ENCODE results near the gene GNPTAB. TPM values are rescaled to one million over a fixed set of nuclear protein-coding genes. Genes with fewer than 3 reads are reported as not detected.
A peak's percentile ranks its signal among the peaks of the same experiment; 100 is the strongest.

GNPTAB gene
- total RNA-seq, 3 donors from 2014 or later (not counting 1 experiment from before 2014, with no cell fraction given) = 260 to 285 (median 262) TPM

- TF ChIP-seq CTCF (IDR thresholded peaks at IDR 0.05) = no peak
- Histone ChIP-seq H3K4me3 (ENCODE audit: low read length) (no peak overlapping the region), H3K27ac (ENCODE audit: low read length) (no peak overlapping the region), H3K36me3 (ENCODE audit: control insufficient read depth, insufficient read depth, low read length) (peaks cover 67% of the 10 kb centered on the region), H3K27me3 (ENCODE audit: control insufficient read depth, insufficient read depth, low read length) (no peaks in the 10 kb centered on the region), H3K9me3 (ENCODE audit: control insufficient read depth, insufficient read depth, low read length) (no peaks in the 10 kb centered on the region), H3K4me1 (ENCODE audit: control insufficient read depth, insufficient read depth, low read length) (peaks cover 11% of the 10 kb centered on the region)
- intact Hi-C loops (cut with micrococcal nuclease) = no loop called here
- Mint-ChIP-seq H3K9me3 (no peaks in the 10 kb centered on the region), H3K4me3 (no peak overlapping the region), H3K36me3 (no peaks in the 10 kb centered on the region), H3K4me1 (peaks cover 28 to 42% of the 10 kb centered on the region in 2 donors), H3K27me3 (ENCODE audit: low read depth in 2 of 2) (no peaks in the 10 kb centered on the region), H3K27ac (peak overlapping the region; percentile 80 to 82)
- no peak for DNase-seq
- no peak for ATAC-seq
- WGBS (ENCODE audit: insufficient coverage) = 33% methylated on average over 2 of the region's 2 CpGs
Observed at GRCh38 chr12:101783150-101783549, 47.6 kb downstream of the GNPTAB start.

- Histone ChIP-seq H3K4me3 (ENCODE audit: low read length) (no peak overlapping the region), H3K27me3 (ENCODE audit: control insufficient read depth, insufficient read depth, low read length) (no peaks in the 10 kb centered on the region), H3K9me3 (ENCODE audit: control insufficient read depth, insufficient read depth, low read length) (no peaks in the 10 kb centered on the region), H3K4me1 (ENCODE audit: control insufficient read depth, insufficient read depth, low read length) (peaks cover 11% of the 10 kb centered on the region), H3K36me3 (ENCODE audit: control insufficient read depth, insufficient read depth, low read length) (peaks cover 68% of the 10 kb centered on the region), H3K27ac (ENCODE audit: low read length) (peak overlapping the region; percentile 28)
- Mint-ChIP-seq H3K27ac (peak overlapping the region; percentile 80 to 82), H3K27me3 (ENCODE audit: low read depth in 2 of 2) (no peaks in the 10 kb centered on the region), H3K36me3 (no peaks in the 10 kb centered on the region), H3K4me3 (no peak overlapping the region), H3K4me1 (peaks cover 28 to 47% of the 10 kb centered on the region in 2 donors), H3K9me3 (no peaks in the 10 kb centered on the region)
- no peak for DNase-seq
- ATAC-seq = peak in 1 of 3 donors; percentile 57
- WGBS (ENCODE audit: insufficient coverage) = 48% methylated on average over 3 of the region's 3 CpGs
- no peak for TF ChIP-seq CTCF (IDR thresholded peaks at IDR 0.05)
- intact Hi-C loops (cut with micrococcal nuclease) = no loop called here
Observed at GRCh38 chr12:101782273-101782731, 48.5 kb downstream of the GNPTAB start.

- Histone ChIP-seq H3K4me3 (ENCODE audit: low read length) (no peak overlapping the region), H3K36me3 (ENCODE audit: control insufficient read depth, insufficient read depth, low read length) (peaks cover 70% of the 10 kb centered on the region), H3K27ac (ENCODE audit: low read length) (no peak overlapping the region), H3K27me3 (ENCODE audit: control insufficient read depth, insufficient read depth, low read length) (no peaks in the 10 kb centered on the region), H3K4me1 (ENCODE audit: control insufficient read depth, insufficient read depth, low read length) (peaks cover 11% of the 10 kb centered on the region), H3K9me3 (ENCODE audit: control insufficient read depth, insufficient read depth, low read length) (no peaks in the 10 kb centered on the region)
- H3K4me1 Mint-ChIP-seq = peaks cover 28 to 51% of the 10 kb centered on the region in 2 donors
- no peaks in the 10 kb centered on the region for H3K9me3 Mint-ChIP-seq
- no peak overlapping the region for H3K4me3 Mint-ChIP-seq
- intact Hi-C loops (cut with micrococcal nuclease) = no loop called here
- no peaks in the 10 kb centered on the region for H3K27me3 Mint-ChIP-seq (ENCODE audit: low read depth in 2 of 2)
- WGBS (ENCODE audit: insufficient coverage) = 75% methylated on average over 3 of the region's 3 CpGs
- TF ChIP-seq CTCF (IDR thresholded peaks at IDR 0.05) = no peak
- no peaks in the 10 kb centered on the region for H3K36me3 Mint-ChIP-seq
- ATAC-seq (peak in 1 of 3 donors; percentile 9), DNase-seq (no peak)
- peak overlapping the region; percentile 80 to 82 for H3K27ac Mint-ChIP-seq
Observed at GRCh38 chr12:101781834-101782233, 48.9 kb downstream of the GNPTAB start.

- Histone ChIP-seq H3K4me3 (ENCODE audit: low read length) (no peak overlapping the region), H3K36me3 (ENCODE audit: control insufficient read depth, insufficient read depth, low read length) (peaks cover 63% of the 10 kb centered on the region), H3K27me3 (ENCODE audit: control insufficient read depth, insufficient read depth, low read length) (no peaks in the 10 kb centered on the region), H3K4me1 (ENCODE audit: control insufficient read depth, insufficient read depth, low read length) (peaks cover 11% of the 10 kb centered on the region), H3K9me3 (ENCODE audit: control insufficient read depth, insufficient read depth, low read length) (no peaks in the 10 kb centered on the region), H3K27ac (ENCODE audit: low read length) (no peak overlapping the region)
- WGBS (ENCODE audit: insufficient coverage) = 76% methylated on average over 2 of the region's 2 CpGs
- ATAC-seq = no peak
- Mint-ChIP-seq H3K9me3 (no peaks in the 10 kb centered on the region), H3K27ac (peak overlapping the region; percentile 80 to 82), H3K4me3 (no peak overlapping the region), H3K36me3 (no peaks in the 10 kb centered on the region), H3K27me3 (ENCODE audit: low read depth in 2 of 2) (no peaks in the 10 kb centered on the region), H3K4me1 (peaks cover 28 to 59% of the 10 kb centered on the region in 2 donors)
- no peak for DNase-seq
- no peak for TF ChIP-seq CTCF (IDR thresholded peaks at IDR 0.05)
- intact Hi-C loops (cut with micrococcal nuclease) = no loop called here
Observed at GRCh38 chr12:101780599-101780998, 50.2 kb downstream of the GNPTAB start.
